PFSK-1 (cell line): ENCODE results near the gene RYR2.

ENCODE experiments used
- FOXP2 ChIP-seq: optimal IDR thresholded peaks from 2 replicates; pipeline ENCODE3; 2011; ENCODE audit warnings: borderline replicate concordance, control low read depth, inconsistent platforms; ENCODE audit not compliant: insufficient read depth; ENCODE audit errors: extremely low read length, extremely low read depth
- POLR2AphosphoS5 ChIP-seq: IDR thresholded peaks from 2 replicates; pipeline ENCODE4 v1.6.1; 2012; ENCODE audit warnings: low read depth, mild to moderate bottlenecking, control low read depth, low read length, moderate library complexity
- REST ChIP-seq, 2 experiments: IDR thresholded peaks; 2 replicates each; pipeline versions ENCODE4 v1.6.1 to v1.8.0; 2011 to 2012; ENCODE audit warnings: low read depth in 2 of 2, low read length in 2 of 2, control low read depth in 1 of 2, inconsistent platforms in 1 of 2, mild to moderate bottlenecking in 1 of 2, moderate library complexity in 1 of 2; ENCODE audit not compliant: insufficient read depth in 1 of 2
- SIN3A ChIP-seq: IDR thresholded peaks from 2 replicates; pipeline ENCODE4 v1.6.1; 2012; ENCODE audit warnings: mild to moderate bottlenecking, low read length, moderate library complexity, borderline replicate concordance; ENCODE audit not compliant: insufficient read depth
- TAF1 ChIP-seq: IDR thresholded peaks from 2 replicates; pipeline ENCODE4 v1.6.1; 2012; ENCODE audit warnings: low read length, control low read depth, borderline replicate concordance; ENCODE audit not compliant: insufficient read depth

RYR2 gene

GRCh38 chr1:237318748-237319147 lies 276.8 kb downstream of the RYR2 start:
- TF ChIP-seq REST (IDR thresholded peaks at IDR 0.05; ENCODE audit: insufficient read depth in 1 of 2, low read depth in 2 of 2, low read length in 2 of 2) (no peak), FOXP2 (no peak), SIN3A (no peak), POLR2AphosphoS5 (no peak), TAF1 (no peak)

- TF ChIP-seq REST (IDR thresholded peaks at IDR 0.05; ENCODE audit: insufficient read depth in 1 of 2, low read depth in 2 of 2, low read length in 2 of 2), result no peak
- no peak for TF ChIP-seq FOXP2
- no peak for TF ChIP-seq POLR2AphosphoS5
- no peak for TF ChIP-seq SIN3A
- TF ChIP-seq TAF1, result no peak
Observed at GRCh38 chr1:237320890-237321289, 278.9 kb downstream of the RYR2 start.

- no peak for TF ChIP-seq SIN3A
- TF ChIP-seq TAF1, result no peak
- TF ChIP-seq REST (IDR thresholded peaks at IDR 0.05; ENCODE audit: insufficient read depth in 1 of 2, low read depth in 2 of 2, low read length in 2 of 2), result no peak
- no peak for TF ChIP-seq POLR2AphosphoS5
- TF ChIP-seq FOXP2, result no peak
Observed at GRCh38 chr1:237324226-237324625, 282.2 kb downstream of the RYR2 start.

- TF ChIP-seq SIN3A (no peak), FOXP2 (no peak), TAF1 (no peak)
Observed at GRCh38 chr1:237327061-237327460, 285.1 kb downstream of the RYR2 start.

GRCh38 chr1:237340892-237341291 lies 298.9 kb downstream of the RYR2 start:
- no peak for TF ChIP-seq FOXP2
- no peak for TF ChIP-seq SIN3A
- no peak for TF ChIP-seq TAF1
- TF ChIP-seq REST (IDR thresholded peaks at IDR 0.05; ENCODE audit: insufficient read depth in 1 of 2, low read depth in 2 of 2, low read length in 2 of 2), result no peak
- no peak for TF ChIP-seq POLR2AphosphoS5
